ENCODE measurements around the gene RFX3. TPM values are rescaled to one million over a fixed set of nuclear protein-coding genes. Genes with fewer than 3 reads are reported as not detected.

The RFX3 gene
- total RNA-seq, 1 experiment from 2014 or later, result 8.4 TPM

DNA sequence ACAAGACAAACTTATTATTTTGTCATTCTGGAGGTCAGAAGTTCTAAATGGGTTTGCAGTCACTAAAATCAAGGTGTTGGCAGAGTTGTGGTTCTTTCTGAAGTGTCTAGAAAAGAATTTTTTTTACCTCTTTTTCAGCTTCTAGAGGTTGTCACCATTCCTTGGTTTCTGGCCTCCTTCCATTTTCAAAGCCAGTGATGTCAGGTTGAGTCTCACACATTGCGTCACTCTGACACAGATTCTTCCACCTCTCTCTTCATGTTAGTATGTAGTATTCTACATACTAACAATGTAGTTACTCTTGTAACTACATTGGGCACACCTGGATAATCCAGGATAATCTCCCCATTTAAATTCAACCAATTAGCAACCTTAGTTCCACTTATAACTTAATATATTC lies 290.3 kb downstream of the RFX3 start:
- H3K9me3 ChIP-seq (ENCODE audit: insufficient read depth, low read depth), result no peaks in the 10 kb centered on the region
- no peak overlapping the region for H3K27ac ChIP-seq
- POLR2A ChIA-PET (ENCODE audit: unreplicated experiment), result no interaction called here
- no peak overlapping the region for H3K4me3 ChIP-seq
- H3K27me3 ChIP-seq (ENCODE audit: insufficient read depth, low read depth), result no peaks in the 10 kb centered on the region
- H3K36me3 ChIP-seq (ENCODE audit: low read depth), result no peaks in the 10 kb centered on the region
- H4K20me1 ChIP-seq (ENCODE audit: insufficient read depth), result no peaks in the 10 kb centered on the region
- TF ChIP-seq, protein P1, sequence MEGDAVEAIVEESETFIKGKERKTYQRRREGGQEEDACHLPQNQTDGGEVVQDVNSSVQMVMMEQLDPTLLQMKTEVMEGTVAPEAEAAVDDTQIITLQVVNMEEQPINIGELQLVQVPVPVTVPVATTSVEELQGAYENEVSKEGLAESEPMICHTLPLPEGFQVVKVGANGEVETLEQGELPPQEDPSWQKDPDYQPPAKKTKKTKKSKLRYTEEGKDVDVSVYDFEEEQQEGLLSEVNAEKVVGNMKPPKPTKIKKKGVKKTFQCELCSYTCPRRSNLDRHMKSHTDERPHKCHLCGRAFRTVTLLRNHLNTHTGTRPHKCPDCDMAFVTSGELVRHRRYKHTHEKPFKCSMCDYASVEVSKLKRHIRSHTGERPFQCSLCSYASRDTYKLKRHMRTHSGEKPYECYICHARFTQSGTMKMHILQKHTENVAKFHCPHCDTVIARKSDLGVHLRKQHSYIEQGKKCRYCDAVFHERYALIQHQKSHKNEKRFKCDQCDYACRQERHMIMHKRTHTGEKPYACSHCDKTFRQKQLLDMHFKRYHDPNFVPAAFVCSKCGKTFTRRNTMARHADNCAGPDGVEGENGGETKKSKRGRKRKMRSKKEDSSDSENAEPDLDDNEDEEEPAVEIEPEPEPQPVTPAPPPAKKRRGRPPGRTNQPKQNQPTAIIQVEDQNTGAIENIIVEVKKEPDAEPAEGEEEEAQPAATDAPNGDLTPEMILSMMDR (conservative IDR thresholded peaks at IDR 0.05), result no peak
- no peak for TF ChIP-seq EZH2 (IDR thresholded peaks at IDR 0.05; ENCODE audit: low read depth)
- no peaks in the 10 kb centered on the region for H3K9me2 ChIP-seq (ENCODE audit: insufficient read depth)
- intact Hi-C loops (cut with micrococcal nuclease; ENCODE audit: unreplicated experiment), result no loop called here
- H3K4me2 ChIP-seq, result no peak overlapping the region
- H2AFZ ChIP-seq, result no peak overlapping the region
- H3K79me2 ChIP-seq (ENCODE audit: low read depth), result no peaks in the 10 kb centered on the region
- CTCF ChIA-PET, result no interaction called here
- BruUV-seq (replicated peaks), result no TSS peak
- H3F3A ChIP-seq (ENCODE audit: insufficient read depth, low read depth), result no peaks in the 10 kb centered on the region
- DNase-seq, result no peak
- H3K4me1 ChIP-seq (replicated peaks; ENCODE audit: insufficient read depth), result no peaks in the 10 kb centered on the region

DNA sequence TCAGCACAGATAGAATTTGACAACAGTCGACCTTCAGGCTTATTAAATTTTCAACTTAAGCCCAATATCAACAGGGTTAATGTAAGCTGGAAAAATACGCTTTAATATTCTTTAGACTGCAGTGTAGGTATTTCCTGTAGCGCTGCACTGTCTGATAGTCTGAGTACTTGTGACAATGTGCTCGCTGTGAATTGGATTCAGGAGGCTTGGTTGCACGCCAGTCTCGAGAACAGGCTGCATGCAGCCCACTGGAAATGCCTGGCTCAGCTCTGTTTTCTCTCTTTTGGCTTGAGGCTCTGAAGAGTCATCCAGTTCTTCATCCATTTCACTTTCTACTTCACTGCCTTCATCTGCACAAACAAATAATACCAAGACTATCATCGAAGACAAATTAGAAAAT lies 300.9 kb downstream of the RFX3 start:
- POLR2A ChIA-PET (ENCODE audit: unreplicated experiment), result interaction anchor here (0.5 kb wide), 1 partner anchor 345 kb away, joined by 3 read pairs; no protein-coding TSS in a partner anchor
- no TSS peak for BruUV-seq (replicated peaks)
- Histone ChIP-seq H3K27me3 (ENCODE audit: insufficient read depth, low read depth) (no peaks in the 10 kb centered on the region), H3K27ac (no peak overlapping the region), H3K4me1 (replicated peaks; ENCODE audit: insufficient read depth) (no peaks in the 10 kb centered on the region), H3K79me2 (ENCODE audit: low read depth) (no peaks in the 10 kb centered on the region), H3F3A (ENCODE audit: insufficient read depth, low read depth) (no peaks in the 10 kb centered on the region), H3K9me2 (ENCODE audit: insufficient read depth) (no peaks in the 10 kb centered on the region), H3K4me3 (no peak overlapping the region), H3K9me3 (ENCODE audit: insufficient read depth, low read depth) (no peaks in the 10 kb centered on the region), H3K4me2 (no peak overlapping the region), H4K20me1 (ENCODE audit: insufficient read depth) (no peaks in the 10 kb centered on the region), H2AFZ (no peak overlapping the region), H3K36me3 (ENCODE audit: low read depth) (no peaks in the 10 kb centered on the region)
- TF ChIP-seq EZH2 (IDR thresholded peaks at IDR 0.05; ENCODE audit: low read depth), result no peak
- TF ChIP-seq, protein P1 (conservative IDR thresholded peaks at IDR 0.05), result no peak
- CTCF ChIA-PET, result no interaction called here
- DNase-seq, result no peak
- intact Hi-C loops (cut with micrococcal nuclease; ENCODE audit: unreplicated experiment), result no loop called here

DNA sequence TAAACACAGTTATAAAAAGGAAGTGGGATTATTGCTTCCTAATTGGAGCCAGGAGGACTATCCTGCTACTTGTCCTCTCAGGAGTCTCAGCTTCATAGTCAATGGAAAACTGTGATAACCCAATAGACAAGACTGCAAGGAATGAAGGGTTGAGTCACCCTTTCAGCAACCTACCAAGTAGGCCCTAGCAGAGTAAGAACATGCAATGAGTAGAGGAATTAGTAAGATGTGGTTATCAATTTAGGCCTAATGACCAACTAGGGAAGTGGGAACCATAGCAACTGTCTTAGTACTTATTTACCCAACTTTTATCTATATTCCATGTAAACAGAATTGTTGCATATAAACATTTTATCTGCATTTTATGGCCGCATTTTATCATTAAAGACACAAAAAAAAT lies 310.1 kb downstream of the RFX3 start:
- Histone ChIP-seq H3K9me3 (ENCODE audit: insufficient read depth, low read depth) (no peaks in the 10 kb centered on the region), H3K4me1 (replicated peaks; ENCODE audit: insufficient read depth) (no peaks in the 10 kb centered on the region), H3K27ac (no peak overlapping the region), H3K4me2 (no peak overlapping the region), H2AFZ (no peak overlapping the region), H3F3A (ENCODE audit: insufficient read depth, low read depth) (no peaks in the 10 kb centered on the region), H3K4me3 (no peak overlapping the region), H4K20me1 (ENCODE audit: insufficient read depth) (no peaks in the 10 kb centered on the region), H3K9me2 (ENCODE audit: insufficient read depth) (no peaks in the 10 kb centered on the region), H3K27me3 (ENCODE audit: insufficient read depth, low read depth) (no peaks in the 10 kb centered on the region), H3K36me3 (ENCODE audit: low read depth) (no peaks in the 10 kb centered on the region), H3K79me2 (ENCODE audit: low read depth) (no peaks in the 10 kb centered on the region)
- CTCF ChIA-PET, result no interaction called here
- TF ChIP-seq, protein P1 (conservative IDR thresholded peaks at IDR 0.05), result no peak
- TF ChIP-seq EZH2 (IDR thresholded peaks at IDR 0.05; ENCODE audit: low read depth), result no peak
- BruUV-seq (replicated peaks), result no TSS peak
- intact Hi-C loops (cut with micrococcal nuclease; ENCODE audit: unreplicated experiment), result no loop called here
- POLR2A ChIA-PET (ENCODE audit: unreplicated experiment), result no interaction called here
- DNase-seq, result no peak

All from PC-9 (cell line).